ENCODE data around the gene TAF11L12.
"Not testable (repeated sequence)": the region's sequence is repeated elsewhere in the genome, so short reads cannot be mapped to it uniquely, and the experiment has no call there.

TAF11L12 gene

GRCh38 chr5:17610092-17610491 lies at the start of gene TAF11L12:
TSS of gene TAF11L12 (plus strand) at chr5:17610392.
- H3K4me3 ChIP-seq (replicated peaks; ENCODE audit: low read depth, low read length); DNase-seq (ENCODE audit: low read depth): not testable (repeated sequence)

- DNase-seq (ENCODE audit: low read depth); H3K4me3 ChIP-seq (replicated peaks; ENCODE audit: low read depth, low read length): not testable (repeated sequence)
Observed at GRCh38 chr5:17585658-17586057, 24.5 kb upstream of the TAF11L12 start, which contains the start of gene TAF11L7. TSS of gene TAF11L7 (minus strand) at chr5:17585758.

- not testable (repeated sequence) for H3K4me3 ChIP-seq (replicated peaks; ENCODE audit: low read depth, low read length); DNase-seq (ENCODE audit: low read depth)
Observed at GRCh38 chr5:17590860-17591259, 19.3 kb upstream of the TAF11L12 start, which contains the start of gene TAF11L8. TSS of gene TAF11L8 (minus strand) at chr5:17590960.

- H3K4me3 ChIP-seq (replicated peaks; ENCODE audit: low read depth, low read length); DNase-seq (ENCODE audit: low read depth): not testable (repeated sequence)
Observed at GRCh38 chr5:17594255-17594654, 15.9 kb upstream of the TAF11L12 start, which contains the start of gene TAF11L9. TSS of gene TAF11L9 (minus strand) at chr5:17594394.

- H3K4me3 ChIP-seq (replicated peaks; ENCODE audit: low read depth, low read length); DNase-seq (ENCODE audit: low read depth): not testable (repeated sequence)
Observed at GRCh38 chr5:17597728-17598127, 12.5 kb upstream of the TAF11L12 start, which contains the start of gene TAF11L10. TSS of gene TAF11L10 (minus strand) at chr5:17597828.

DNA sequence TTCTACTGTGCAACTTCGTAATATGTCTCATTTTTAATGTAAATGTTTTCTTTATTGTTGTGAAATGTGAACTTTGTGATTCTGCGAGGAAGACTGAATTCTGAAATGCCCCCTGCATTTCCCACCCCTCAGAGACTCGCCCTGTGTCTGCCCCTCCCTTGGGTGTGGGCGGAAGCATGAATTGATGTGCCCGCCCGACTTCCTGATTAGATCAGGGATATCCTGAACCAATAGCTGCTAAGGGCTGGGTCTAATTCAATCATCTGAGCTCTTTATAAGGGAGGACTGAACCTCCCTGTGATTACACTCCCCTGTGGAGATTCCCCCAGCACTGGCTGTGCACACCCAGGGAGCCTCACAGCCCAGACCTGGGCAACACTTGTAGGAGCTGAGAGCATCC lies 6.3 kb upstream of the TAF11L12 start, which contains the start of gene TAF11L11:
Gene TAF11L11, plus strand, starts transcription at position 304 of the 400 bp plus-strand sequence.
- H3K4me3 ChIP-seq (replicated peaks; ENCODE audit: low read depth, low read length) = not testable (repeated sequence)

GRCh38 chr5:17604951-17605350 lies 5.2 kb upstream of the TAF11L12 start:
- no peak overlapping the region for H3K4me3 ChIP-seq (replicated peaks; ENCODE audit: low read depth, low read length)
- TF ChIP-seq, protein P1, sequence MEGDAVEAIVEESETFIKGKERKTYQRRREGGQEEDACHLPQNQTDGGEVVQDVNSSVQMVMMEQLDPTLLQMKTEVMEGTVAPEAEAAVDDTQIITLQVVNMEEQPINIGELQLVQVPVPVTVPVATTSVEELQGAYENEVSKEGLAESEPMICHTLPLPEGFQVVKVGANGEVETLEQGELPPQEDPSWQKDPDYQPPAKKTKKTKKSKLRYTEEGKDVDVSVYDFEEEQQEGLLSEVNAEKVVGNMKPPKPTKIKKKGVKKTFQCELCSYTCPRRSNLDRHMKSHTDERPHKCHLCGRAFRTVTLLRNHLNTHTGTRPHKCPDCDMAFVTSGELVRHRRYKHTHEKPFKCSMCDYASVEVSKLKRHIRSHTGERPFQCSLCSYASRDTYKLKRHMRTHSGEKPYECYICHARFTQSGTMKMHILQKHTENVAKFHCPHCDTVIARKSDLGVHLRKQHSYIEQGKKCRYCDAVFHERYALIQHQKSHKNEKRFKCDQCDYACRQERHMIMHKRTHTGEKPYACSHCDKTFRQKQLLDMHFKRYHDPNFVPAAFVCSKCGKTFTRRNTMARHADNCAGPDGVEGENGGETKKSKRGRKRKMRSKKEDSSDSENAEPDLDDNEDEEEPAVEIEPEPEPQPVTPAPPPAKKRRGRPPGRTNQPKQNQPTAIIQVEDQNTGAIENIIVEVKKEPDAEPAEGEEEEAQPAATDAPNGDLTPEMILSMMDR (IDR thresholded peaks at IDR 0.05; ENCODE audit: low read length, missing control alignments) = no peak
- no peak for DNase-seq (ENCODE audit: low read depth)

More for the DNA sequence above, 6.3 kb upstream of the TAF11L12 start, which contains the start of gene TAF11L11:
- not testable (repeated sequence) for DNase-seq (ENCODE audit: low read depth)

- DNase-seq (ENCODE audit: low read depth); H3K4me3 ChIP-seq (replicated peaks; ENCODE audit: low read depth, low read length): not testable (repeated sequence)
Observed at GRCh38 chr5:17607461-17607860, 2.7 kb upstream of the TAF11L12 start.

DNA sequence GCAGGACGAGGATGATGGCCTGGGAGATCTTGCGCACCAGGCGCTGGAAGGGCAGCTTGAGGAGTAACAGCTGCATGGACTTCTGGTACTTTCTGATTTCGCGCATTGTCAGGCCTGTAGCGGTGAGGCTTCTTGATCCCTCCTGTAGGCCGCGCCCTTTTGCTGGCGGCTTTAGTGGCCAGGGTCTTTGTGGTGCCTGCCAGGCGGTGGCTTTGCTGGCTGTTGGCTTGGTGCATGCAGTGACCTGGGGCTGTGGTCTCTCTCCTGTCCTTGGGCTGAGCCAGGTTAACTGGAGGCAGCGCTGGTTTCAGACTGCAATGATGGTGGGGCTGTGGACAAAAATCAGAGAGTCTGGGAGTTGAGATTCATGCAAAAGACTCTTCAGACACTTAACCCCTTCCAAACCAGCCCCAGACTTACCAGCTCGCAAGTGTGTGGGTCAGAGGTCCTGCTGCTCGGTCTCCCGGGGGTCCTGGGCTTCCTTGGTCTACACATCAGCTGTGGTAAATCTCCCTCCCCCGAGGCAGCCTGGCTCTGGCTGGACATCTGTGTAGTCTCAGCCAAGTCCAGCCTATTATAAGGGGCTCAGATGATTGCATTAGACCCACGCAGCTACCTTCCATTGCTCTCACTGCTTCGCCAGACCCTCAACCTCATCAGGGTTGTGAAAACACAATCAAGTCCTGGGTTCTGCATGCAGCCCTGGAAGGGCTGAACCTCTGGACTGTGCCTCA lies 4.8 kb downstream of the TAF11L12 start:
- DNase-seq (ENCODE audit: low read depth) = no peak
- no peak overlapping the region for H3K4me3 ChIP-seq (replicated peaks; ENCODE audit: low read depth, low read length)
- TF ChIP-seq, protein P1 (IDR thresholded peaks at IDR 0.05; ENCODE audit: low read length, missing control alignments) = no peak

DNA sequence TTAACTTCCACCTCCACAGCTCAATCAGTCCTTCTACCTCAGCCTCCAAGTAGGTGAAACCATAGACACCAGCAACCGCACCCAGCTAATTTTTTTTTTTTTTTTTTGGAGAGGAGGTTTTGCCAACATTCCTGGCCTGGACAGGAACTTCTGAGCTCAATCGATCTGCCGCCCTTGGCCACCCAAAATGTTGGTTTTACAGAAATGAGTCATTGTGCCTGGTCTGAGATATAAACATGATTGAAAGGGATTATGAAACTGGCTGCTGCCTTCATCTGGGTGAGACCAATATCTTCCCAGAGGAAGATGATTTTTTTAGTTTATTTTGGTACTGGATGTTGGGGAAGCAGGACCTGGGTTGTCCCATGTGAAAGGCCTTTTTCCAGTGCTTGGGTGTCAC lies 9.2 kb downstream of the TAF11L12 start:
- no peak overlapping the region for H3K4me3 ChIP-seq (replicated peaks; ENCODE audit: low read depth, low read length)
- no peak for DNase-seq (ENCODE audit: low read depth)
- TF ChIP-seq, protein P1 (IDR thresholded peaks at IDR 0.05; ENCODE audit: low read length, missing control alignments) = no peak

DNA sequence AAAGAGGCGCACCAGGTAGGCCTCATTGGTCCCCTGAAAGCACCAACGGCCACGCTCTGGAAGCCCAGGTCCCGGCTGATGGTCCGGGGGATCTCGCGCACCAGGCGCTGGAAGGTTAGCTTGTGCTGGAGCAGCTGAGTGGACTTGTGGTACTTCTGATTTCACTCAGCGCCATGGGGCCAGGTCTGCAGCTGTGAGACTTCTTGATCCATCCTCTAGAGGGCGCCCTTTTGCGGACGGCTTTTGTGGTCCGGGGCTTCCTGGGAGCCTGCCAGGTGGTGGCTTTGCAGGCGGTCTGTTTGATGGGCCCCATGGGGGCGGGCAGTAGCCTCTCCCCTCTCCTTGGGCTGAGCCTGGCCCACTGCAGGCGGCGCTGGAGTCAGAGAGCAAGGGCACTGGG lies 10.4 kb downstream of the TAF11L12 start:
- TF ChIP-seq, protein P1 (IDR thresholded peaks at IDR 0.05; ENCODE audit: low read length, missing control alignments) = no peak
- no peak overlapping the region for H3K4me3 ChIP-seq (replicated peaks; ENCODE audit: low read depth, low read length)
- DNase-seq (ENCODE audit: low read depth) = no peak

Data from fibroblast of pulmonary artery (primary cell).